LNCAP (cell line): ENCODE results near the gene GLYR1.

Experiments
- TF ChIP-seq, protein P1 (sequence below): fragments of 450-650 bp; IDR thresholded peaks from 2 replicates; pipeline ENCODE4 v1.5.1; 2017; ENCODE audit warnings: mild to moderate bottlenecking

The GLYR1 gene

DNA sequence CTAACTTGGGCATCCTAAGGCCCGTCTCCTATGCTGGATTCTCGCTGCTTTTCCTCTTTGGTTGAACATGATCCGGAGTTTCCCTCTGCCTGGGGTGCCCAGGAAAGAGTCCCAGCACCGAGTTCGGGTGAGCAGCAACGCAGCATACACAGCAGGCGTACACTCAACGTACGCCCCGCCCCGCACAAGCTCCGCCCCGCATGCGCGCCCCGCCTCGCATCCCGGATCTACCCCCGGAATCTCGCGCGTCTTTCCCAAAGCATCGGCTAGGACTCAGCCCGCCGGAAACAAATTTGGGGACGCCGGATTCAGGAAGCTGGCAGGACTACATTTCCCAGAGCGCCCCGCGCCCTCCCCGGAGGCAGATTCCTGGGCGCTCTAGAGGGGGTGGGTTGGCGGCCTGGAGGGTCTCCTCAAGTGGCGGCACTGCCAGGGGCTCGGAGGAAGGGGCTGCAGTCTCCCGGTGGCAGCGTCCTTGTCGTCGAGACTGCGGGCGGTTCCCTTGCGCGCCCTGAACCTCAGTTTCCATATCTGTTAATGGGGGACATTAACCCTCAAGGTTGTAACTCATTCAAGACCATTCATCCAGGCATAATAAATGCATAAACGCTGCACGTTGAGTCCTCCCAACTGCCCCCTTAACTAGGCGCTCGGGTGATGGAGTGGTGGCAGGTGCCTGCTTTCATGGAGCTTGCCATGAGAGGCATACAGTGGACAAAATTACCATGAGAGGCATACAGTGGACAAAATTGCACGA is 78.4 kb downstream of the GLYR1 start:
- TF ChIP-seq, protein P1, sequence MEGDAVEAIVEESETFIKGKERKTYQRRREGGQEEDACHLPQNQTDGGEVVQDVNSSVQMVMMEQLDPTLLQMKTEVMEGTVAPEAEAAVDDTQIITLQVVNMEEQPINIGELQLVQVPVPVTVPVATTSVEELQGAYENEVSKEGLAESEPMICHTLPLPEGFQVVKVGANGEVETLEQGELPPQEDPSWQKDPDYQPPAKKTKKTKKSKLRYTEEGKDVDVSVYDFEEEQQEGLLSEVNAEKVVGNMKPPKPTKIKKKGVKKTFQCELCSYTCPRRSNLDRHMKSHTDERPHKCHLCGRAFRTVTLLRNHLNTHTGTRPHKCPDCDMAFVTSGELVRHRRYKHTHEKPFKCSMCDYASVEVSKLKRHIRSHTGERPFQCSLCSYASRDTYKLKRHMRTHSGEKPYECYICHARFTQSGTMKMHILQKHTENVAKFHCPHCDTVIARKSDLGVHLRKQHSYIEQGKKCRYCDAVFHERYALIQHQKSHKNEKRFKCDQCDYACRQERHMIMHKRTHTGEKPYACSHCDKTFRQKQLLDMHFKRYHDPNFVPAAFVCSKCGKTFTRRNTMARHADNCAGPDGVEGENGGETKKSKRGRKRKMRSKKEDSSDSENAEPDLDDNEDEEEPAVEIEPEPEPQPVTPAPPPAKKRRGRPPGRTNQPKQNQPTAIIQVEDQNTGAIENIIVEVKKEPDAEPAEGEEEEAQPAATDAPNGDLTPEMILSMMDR, result no peak

DNA sequence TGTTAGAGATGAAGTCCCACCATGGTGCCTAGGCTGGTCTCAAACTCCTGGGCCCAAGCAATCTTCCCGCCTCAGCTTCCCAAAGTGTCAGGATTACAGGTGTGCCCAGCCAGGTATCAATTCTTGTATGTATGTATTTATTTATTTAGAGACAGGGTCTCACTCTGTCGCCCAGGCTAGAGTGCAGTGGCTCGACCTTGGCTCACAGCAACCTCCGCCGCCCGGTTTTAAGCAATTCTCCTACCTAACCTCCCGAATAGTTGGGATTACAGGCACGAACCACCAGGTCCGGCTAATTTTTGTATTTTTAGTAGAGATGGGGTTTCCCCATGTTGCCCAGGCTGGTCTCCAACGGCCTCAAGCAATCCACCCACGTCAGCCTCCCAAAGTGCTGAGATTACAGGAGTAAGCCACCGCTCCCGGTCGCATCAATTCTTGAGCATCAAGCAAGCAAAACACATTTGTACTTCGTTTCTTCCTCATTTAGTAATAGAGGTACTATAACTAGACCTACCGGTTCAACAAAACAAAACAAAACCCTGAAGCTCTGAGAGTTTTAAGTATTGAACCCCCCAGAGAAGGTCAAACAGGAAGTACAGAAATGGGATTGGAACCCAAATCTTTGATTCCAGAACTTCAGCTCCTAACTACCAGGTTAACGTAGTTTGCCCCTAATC is 79.1 kb downstream of the GLYR1 start:
- TF ChIP-seq, protein P1, result no peak

DNA sequence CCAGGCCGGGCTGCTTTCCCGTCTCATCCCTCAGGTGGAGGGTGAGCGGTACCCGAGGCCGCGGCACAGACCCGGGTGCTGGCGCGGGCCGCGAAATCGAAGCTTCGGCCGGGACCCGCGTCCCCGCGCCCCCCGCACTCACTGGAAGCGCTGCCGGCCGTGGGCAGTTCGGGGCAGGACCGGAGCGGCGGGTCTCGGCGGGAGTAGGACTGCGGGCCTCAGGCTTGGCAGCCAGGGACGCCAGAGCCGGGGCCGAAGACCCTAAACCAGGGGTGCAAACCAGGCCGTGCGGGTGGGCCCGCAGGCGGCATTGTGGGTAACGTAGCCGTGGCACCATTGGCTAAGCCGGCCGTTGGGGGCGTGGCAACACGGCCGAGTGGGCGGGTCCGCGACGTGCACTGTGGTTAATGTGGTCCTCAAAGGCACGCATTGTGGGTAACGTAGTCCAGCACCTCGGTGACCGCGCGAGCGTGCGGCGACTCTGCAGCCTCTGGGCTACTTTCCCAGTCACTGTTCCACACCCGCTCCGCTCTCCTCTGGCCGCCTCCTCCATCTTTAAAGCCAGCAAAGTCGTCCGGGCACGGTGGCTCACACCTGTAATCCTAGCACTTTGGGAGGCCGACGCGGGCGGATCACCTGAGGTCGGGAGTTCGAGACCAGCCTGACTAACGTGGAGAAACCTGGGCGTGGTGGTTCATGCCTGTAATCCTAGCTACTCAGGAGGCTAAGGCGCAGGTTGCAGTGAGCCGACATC is 80.0 kb downstream of the GLYR1 start, which contains the start of gene ZNF500:
ZNF500 (minus strand) TSS at position 288 of the 754 bp plus-strand sequence. CDS start 1,184 bp downstream, outside the sequence.
- TF ChIP-seq, protein P1, result no peak

DNA sequence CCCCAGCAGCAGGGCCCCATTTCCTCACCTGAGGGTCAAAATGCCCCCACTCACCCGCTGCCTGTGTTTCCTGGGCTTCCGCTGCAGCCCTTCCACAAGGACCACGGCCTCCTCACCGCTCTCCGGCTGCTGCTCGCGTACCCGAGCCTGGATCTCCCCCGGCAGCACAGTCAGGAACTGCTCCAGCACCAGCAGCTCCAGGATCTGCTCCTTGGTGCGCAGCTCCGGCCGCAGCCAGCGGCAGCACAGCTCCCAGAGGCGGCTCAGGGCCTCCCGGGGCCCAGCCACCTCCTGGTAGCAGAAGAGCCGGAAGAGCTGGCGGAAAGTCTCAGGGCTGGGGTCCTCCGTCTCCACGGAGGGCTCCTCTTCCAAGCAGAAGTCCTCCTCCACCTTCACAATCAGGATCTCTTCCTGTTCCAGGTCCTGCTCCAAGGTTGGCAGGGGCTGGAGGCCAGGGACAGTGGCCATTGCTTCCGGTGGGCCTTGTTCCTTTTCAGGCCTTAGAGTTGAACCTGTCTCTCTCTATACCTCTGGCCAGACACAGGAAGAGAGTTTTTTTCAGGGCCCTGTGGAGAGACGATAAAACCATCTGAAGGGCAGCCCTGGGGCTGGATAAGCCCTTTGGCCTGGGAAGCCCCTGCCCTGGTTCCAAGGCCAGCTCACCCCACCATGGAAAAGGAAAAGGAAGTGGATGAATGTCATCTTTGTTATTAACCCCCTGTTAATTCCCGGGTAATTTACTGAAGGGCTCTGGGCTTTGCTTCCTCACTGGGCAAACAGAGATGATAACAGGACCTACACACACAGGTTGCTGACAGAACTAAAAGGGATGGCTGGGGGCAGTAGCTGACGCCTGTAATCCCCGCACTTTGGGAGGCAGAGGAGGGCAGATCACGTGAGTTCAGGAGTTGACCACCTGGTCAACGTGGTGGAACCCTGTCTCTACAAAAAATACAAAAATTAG is 81.3 kb downstream of the GLYR1 start:
- TF ChIP-seq, protein P1, result no peak

DNA sequence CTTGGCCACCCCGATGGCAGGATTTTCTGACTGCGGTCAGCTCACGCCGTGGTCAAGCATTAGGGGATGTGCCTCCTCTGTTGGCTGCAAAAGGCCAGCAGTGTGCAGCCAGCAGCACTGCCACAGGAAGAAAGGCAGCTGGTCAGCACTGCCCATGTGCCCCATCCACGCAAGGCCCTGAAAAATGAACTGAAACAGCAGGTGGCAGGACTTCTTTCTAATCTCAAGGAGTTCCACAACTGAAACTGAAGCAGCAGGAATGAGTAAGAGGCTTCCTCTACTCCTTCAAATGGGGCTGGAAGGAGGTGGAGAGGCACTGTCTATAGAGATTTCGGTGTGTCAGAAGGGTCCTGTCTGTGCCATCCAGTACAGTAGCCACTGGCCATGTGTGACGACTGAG is 83.3 kb downstream of the GLYR1 start:
- TF ChIP-seq, protein P1, result no peak

DNA sequence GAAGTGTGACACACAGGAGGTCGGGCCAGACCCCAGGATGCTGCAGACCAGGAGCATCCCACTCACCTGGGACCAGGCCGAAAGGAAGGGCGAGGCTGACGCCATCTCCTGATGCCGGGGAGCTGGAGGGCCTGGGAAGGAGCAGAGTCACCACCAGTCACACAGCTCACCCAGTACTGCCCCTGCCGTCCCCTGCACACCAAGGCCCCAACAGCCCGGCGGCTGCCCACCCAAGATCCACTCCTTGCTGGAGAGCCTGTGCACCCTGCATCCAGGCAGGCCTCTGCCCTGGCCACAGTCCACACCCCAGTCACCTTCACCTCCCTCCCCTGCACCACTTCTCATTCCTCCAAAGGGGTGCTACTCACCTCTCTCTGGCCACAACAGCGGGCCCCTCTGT is 84.9 kb downstream of the GLYR1 start:
- TF ChIP-seq, protein P1, result no peak
